ENCODE measurements around the gene NAA15.
"Not testable (repeated sequence)": the region's sequence is repeated elsewhere in the genome, so short reads cannot be mapped to it uniquely, and the experiment has no call there.

The NAA15 gene

GRCh38 chr4:139299536-139299935, 1.8 kb upstream of the NAA15 start:
- DNase-seq: no peak

DNA sequence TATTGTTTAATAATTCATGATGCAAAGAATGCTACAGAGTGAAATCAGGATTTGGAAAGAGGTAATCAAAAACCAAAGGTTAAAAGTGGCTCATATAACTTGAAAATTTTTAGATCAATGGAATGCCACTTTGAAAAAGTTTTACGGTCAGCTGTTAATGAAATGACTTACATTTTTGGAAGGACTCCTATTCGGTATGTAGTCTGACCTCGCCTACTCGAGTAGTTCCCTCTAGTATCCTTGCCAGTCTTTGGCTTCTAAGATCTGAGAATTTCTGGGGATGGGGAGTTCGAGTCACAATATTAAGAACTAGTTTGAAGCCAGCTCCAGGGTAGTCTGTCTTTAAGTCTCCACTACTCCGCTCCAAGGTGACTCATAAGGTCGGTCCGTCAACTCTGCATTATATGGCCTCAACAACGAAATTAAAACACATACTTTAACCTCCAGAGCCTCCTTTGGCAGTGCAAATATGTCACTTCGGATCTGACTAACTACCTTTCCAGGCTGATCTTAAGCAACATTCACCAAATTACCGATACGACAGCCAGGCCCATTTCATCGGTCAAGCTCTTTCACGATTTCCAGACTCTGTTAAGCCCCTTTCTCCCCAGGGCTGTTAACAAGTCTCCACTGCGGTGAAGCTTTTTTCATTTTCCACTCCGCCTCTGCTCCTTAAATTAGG, 733 bp upstream of the NAA15 start:
- DNase-seq: no peak

DNA sequence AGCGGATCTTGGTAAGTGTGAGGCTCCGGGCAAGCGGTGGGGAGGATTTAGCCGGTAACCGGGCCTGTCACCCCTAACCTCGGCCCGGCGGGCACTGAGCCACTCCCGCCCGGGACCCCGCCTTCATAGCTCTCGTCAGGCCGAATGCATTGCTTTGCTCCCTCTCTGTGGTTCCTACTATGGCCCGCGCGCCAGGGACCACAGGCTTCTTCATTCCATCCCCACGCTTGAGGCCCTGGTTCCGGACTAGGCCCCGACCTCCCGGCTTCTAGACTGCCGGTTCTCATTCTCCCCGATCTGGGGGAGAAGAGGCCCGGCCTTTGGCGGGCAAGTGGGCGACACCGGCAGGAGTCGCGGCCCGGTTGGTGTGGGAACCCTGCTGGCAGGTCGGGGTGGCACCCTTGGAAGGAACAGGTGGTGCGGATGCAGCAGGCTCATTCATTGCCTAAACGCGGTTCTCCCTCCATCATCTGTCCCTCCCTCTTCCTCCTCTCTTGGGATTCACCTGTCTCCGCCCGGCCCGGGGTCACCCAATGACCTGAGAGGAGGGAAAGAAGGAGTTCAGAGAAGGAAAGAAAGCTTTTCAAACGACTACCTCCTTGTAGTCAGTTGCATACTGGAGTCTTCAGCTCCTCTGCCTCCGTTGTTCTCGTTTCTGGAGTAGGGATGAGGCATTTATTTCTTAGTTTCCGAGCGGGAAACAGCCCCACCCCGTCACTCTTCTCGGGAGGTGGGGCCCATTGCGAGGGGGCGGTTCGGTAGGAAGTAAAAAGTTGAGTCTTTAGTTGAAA, 711 bp downstream of the NAA15 start, which contains the start of gene NDUFC1:
TSS of gene NDUFC1 (minus strand) at position 657 of the 791 bp plus-strand sequence. CDS start 6,679 bp downstream, outside the sequence.
- DNase-seq: peak; percentile 66

- no peak for DNase-seq
Observed at GRCh38 chr4:139304920-139305319, 3.6 kb downstream of the NAA15 start.

- no peak for DNase-seq
Observed at GRCh38 chr4:139311909-139312308, 10.6 kb downstream of the NAA15 start.

DNA sequence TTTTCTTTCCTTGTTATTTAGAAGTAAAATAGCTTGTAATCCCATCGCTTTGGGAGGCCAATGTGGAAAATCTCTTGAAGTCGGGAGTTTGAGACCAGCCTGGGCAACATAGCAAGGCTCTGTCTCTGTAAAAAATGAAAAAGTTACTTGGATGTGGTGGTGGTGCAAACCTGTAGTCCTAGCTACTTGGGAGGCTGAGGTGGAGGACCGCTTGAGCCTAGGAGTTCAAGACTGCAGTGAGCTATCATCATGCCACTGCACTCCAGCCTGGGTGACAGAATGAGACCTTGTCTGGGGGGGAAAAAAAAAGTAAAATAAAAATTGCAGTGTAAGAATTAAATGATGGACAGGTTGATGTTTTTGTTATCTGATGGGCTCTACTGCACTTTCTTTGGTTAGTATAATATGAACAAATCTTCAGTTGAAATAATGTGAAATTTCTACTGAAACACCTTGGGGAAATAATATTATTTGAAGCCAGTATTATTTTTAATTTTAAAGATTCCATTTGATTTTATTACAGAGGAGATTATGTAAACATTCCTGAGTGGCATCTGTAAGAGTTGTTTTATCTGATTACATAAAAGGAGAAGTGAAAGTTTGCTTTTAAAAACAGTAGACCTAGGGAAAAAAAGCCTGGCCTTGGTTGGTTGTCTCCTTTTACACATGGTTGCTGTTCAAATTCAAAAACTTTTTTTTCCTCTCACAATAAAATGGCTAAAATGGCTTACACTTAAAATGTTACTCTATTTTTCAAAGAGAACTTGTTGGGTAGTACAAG, 11.4 kb downstream of the NAA15 start:
- DNase-seq: no peak

- not testable (repeated sequence) for DNase-seq
Observed at GRCh38 chr4:139313414-139313813, 12.1 kb downstream of the NAA15 start.

DNA sequence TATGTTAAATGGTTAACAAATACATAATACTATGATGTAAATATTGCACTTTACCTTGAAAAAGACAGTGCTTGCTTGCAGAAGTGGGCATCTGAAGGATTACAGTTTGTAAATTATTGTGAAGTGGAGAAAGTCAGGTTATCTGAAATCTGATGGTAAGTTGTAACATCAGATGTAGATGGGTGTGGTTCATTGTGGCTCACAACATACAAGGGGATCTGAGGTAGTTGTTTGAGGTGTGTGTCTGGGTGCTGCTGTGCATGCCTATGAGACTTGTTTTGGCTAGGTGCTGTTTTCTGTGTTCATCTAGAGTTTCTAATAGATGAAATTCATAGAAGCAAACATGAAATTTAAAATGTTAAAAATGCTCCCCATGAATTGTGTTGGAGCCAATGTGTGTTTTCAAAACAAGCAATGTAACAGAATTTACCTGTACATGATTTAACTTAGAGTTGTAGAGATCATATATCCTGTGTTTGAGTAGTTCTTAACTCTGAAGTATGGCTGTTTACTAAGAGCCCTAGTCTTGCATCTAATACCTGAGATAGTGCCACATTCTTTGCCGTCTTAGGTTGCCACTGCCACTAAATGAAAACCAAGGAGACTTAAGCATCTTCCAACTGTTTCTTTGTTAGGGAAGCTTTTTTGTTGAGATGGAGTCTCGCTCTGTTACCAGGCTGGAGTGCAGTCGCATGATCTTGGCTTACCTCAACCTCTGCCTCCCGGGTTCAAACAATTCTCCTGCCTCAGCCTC, 12.9 kb downstream of the NAA15 start:
- no peak for DNase-seq

GRCh38 chr4:139315221-139315675, 13.9 kb downstream of the NAA15 start:
- DNase-seq: no peak

- no peak for DNase-seq
Observed at GRCh38 chr4:139316733-139317132, 15.4 kb downstream of the NAA15 start.

GRCh38 chr4:139317635-139318034, 16.3 kb downstream of the NAA15 start:
- DNase-seq: no peak

DNA sequence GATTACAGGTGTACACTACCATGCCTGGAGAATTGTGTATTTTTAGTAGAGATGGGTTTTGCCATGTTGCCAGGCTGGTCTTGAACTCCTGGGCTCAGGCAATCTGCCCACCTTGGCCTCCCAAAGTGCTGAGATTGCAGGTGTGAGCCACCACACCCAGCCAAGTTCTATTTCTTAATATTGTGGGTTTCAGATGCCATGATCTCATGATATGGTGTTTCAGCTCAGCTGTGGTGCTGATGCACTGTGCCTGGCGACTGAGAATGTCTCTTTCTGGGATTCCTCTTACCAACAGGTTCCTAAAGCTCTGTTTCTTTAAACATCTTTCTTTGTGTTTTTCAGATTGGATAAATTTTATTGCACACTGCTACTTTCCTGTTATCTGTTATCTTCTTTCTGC, 18.3 kb downstream of the NAA15 start:
- DNase-seq: no peak

DNA sequence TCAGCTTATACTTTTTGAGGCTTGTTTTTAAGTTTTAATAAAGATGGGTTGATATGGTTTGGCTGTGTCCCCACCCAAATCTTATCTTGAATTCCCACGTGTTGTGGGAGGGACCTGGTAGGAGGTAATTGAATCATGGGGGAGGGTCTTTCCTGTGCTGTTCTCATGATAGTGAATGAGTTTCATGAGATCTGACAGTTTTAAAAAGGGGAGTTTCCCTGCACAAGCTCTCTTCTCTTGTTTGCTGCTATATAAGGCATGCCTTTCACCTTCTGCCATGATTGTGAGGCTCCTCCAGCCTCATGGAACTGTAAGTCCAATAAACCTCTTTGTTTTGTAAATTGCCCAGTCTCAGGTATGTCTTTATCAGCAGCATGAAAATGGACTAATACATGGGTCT, 20.8 kb downstream of the NAA15 start:
- DNase-seq: not testable (repeated sequence)

GRCh38 chr4:139322541-139322940, 21.2 kb downstream of the NAA15 start:
- DNase-seq: not testable (repeated sequence)

DNA sequence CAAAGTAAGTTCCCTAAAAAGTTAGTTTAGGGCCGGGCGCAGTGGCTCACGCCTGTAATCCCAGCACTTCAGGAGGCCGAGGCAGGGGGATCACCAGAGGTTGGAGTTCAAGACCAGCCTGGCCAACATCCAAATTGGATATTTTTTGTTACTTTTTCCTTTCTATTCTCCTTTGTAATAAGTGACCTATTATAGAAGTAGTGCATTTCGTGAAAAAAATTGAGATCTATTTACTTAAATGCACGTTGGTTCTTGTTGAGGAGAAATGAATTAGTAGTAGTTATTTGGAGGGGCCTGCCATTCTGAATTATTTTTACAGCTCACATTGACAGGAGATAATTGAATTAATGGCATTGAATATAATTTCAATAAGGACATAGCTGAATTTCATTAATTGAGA, 23.3 kb downstream of the NAA15 start:
- DNase-seq: no peak

DNA sequence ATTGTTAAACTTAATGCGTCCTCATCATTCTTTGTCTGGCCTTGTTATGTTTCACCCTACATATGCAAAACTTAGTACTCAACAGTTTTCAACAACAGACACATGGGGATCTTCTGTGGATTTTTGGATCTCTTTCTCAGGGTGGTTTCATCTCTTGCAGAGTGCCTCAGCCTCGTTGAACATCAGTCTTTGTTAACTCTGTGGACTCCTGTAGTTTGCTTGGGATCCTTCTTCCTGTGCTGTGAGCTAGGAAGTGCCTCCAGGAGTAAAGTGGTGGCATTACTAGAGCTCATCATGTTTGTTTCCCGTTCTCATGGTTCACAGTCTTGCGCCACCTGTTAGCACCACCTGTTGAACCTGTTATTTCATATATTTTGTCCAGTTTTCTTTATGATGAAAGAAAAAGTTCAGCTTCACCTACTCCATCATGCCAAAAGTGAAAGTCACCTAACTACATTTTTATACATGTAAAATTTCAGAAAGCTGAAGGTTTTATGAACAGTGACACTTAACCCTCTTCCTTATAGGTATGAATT, 28.4 kb downstream of the NAA15 start:
- DNase-seq: no peak

GRCh38 chr4:139330283-139330682, 29.0 kb downstream of the NAA15 start:
- no peak for DNase-seq

DNA sequence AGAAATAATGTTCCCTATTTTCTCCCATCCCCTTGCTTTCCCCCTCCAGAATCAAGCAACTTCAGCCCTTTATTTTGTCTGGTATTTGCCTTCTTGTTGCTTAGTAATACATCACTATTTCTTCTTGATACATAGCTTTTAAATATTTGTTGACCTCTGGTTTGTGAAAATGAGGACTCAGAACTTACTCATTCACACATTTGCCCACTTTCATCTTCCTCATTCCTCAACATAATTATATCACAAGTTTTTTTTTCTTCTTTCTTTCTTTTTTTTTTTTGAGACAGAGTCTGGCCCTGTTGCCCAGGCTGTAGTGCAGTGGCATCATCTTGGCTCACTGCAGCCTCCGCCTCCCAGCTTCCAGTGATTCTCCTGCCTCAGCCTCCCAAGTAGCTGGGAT, 29.9 kb downstream of the NAA15 start:
- no peak for DNase-seq

- DNase-seq: no peak
Observed at GRCh38 chr4:139333046-139333445, 31.7 kb downstream of the NAA15 start.

DNA sequence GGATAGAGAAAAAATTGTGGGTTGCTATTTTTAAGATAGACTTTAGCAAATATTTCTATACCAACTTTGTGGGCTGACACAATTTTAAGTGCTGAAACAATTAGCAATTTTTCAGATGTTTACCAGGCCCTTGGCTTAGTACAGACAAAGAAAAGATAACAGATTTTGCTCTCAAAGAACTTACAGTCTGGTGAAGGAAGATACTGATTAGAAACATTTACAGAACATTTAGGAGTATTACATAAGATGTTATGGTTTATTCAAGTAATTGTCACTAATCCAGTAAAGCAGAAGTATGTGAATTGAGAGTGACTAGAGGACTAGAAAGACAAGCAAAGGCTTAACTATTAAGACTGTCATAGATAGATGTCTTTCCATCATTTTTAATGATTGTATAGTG, 36.3 kb downstream of the NAA15 start:
- DNase-seq: no peak

DNA sequence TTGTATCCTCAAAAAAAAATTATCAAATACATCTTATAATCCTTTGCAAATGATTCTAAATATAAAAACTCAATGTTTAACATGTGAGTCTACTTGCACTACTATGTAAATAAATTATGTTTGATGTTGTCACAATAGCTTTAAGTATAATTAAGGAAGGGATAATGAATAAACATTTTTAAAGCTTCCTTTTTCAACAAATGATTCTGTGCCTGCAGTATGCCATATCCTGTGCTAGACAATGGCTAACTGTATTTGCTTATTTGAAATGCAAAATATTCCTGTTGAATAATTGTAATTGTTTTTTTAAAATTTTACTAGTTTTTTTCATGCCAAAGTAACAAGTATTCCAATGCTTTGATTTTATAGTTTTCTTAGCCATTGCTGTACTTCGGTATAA, 60.0 kb downstream of the NAA15 start:
- DNase-seq: no peak

DNA sequence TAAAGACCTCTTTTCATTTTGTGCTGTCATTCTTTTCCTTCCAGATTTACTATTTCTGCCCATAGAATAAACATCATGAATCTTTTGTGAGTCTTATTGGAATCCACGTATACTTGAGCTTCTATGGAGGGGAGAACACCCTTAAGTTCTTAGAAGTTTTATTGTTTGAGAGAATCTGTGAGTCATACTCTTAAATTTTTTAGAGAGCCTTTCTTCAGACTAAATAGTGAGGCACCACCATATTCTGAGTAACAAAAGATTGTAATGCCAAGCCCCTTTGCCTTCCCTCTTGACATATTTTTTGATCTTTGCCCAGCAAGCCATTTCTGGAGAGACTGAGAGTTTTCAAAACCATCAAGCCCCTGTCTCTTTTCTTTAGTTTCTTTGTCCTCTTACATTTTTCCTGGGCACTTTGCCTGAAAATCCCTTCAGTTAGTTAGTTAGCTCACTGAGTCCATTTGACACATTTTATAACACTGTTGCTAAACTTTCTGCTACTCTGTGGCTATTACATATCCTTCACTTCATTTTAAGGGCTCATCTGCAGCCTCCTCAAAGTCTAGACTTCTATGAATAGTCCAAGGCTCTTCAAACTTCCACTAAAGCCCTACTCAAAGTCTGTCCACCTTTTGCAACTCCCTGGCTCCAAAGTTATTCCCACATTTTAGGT, 66.3 kb downstream of the NAA15 start:
- no peak for DNase-seq

Data from activated CD4-positive, CD25-positive, alpha-beta regulatory T cell treated with anti-CD3 and anti-CD28 coated beads, Interleukin-2, amount 50 U/mL, for 72 hours (primary cell).